C1 segment of cervical spinal cord (tissue), 14 donors: ENCODE measurements around the gene IER3IP1.
A peak's percentile ranks its signal among the peaks of the same experiment; 100 is the strongest.
"Not testable (repeated sequence)": the region's sequence is repeated elsewhere in the genome, so short reads cannot be mapped to it uniquely, and the experiment has no call there.

Experiments
- DNase-seq, 14 donors: peaks; one replicate each; lab custom pipeline; 2025; lab: John Stamatoyannopoulos, UW

The IER3IP1 gene, protein sequence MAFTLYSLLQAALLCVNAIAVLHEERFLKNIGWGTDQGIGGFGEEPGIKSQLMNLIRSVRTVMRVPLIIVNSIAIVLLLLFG

DNA sequence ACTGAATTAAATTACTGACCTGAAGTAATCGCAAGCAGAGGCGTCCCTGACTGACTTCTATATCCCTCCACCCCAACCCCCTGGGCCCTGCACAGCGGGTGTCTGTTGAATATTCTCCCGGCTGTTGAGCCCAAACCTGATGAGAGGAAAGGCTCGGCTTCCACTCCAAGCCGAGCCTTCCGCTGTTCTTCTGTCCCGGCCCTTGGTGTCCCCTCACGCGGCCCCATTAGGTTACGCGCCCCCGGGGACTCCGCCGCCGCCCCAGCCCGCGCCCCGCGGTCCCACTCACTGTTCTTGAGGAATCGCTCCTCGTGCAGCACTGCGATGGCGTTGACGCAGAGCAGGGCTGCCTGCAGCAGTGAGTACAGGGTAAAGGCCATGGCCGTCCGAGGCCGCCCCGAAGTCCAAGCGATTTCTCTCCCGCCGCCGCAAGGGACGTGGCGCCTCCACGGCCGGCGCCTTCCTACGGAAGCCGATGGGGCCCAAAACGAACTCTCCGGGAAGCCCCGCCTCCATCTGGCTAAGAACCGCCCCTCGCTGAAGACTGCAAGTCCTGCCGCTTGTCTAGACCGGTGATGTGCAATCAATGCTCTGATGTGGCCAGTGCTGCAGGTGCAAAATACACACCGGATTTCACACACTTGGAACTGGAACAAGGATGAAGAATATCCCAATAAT lies at the start of gene IER3IP1:
TSS of gene IER3IP1 (minus strand) at position 467 of the 678 bp plus-strand sequence. CDS start at position 380, 87 bp downstream.
- DNase-seq, result peak; percentile 17 to 91 (median 84)

GRCh38 chr18:47215554-47216138 lies 39.5 kb upstream of the IER3IP1 start:
- DNase-seq, result peak in 2 of 14 donors; percentile 1 to 3

DNA sequence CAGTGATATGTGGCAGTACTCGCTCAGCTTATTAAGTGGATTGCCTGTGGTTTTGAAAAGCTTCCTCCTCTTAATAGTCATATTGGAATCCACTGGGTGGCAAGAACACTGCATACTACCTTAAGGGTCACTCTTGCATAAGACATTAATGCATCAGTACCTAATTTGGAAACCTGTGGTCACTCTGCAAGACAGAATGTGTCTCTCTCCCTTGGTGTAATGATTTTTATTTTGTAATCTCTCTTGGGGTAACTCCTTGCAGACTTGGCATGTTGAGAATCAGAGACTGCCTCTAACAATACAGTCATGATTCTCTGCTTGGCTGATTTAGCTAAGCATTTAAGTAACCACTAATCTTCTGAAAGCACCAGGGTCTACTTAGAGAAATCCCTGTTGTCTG lies 33.0 kb upstream of the IER3IP1 start:
- no peak for DNase-seq

DNA sequence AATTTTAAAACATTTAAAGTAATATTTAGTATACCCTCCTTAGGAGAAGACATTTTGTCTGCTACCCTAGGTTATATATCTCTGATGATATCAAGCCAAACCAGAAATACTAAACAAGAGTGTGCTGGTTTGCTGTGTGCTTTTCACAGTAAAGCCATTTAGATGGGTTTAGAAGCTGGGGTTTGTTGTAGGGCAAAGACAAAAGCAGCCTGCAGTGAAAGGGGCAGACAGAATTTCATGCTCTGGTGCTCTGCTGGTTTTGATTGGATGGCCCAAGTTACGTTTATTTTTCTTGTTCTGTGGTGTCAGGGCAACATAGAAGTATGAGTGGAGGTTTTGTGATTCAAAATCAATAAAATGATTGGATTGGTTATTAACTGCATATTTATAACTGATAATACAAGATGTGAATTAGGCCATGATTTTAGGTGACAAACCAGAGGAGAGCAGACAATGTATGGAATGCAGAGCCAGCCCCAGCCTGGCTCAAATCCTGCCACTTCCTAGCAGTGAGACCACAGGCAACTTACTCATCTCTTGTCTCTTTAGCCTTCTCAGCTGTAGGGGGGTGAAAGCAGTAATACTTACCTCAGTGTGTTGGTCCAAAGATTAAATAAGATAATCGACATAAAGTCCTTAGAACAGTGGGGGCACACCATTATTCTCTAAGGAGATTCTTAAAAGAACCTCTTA lies 30.9 kb upstream of the IER3IP1 start:
- DNase-seq, result no peak

GRCh38 chr18:47204908-47205522 lies 28.9 kb upstream of the IER3IP1 start:
- DNase-seq, result peak in 5 of 14 donors; percentile 1 to 40 (median 6)

DNA sequence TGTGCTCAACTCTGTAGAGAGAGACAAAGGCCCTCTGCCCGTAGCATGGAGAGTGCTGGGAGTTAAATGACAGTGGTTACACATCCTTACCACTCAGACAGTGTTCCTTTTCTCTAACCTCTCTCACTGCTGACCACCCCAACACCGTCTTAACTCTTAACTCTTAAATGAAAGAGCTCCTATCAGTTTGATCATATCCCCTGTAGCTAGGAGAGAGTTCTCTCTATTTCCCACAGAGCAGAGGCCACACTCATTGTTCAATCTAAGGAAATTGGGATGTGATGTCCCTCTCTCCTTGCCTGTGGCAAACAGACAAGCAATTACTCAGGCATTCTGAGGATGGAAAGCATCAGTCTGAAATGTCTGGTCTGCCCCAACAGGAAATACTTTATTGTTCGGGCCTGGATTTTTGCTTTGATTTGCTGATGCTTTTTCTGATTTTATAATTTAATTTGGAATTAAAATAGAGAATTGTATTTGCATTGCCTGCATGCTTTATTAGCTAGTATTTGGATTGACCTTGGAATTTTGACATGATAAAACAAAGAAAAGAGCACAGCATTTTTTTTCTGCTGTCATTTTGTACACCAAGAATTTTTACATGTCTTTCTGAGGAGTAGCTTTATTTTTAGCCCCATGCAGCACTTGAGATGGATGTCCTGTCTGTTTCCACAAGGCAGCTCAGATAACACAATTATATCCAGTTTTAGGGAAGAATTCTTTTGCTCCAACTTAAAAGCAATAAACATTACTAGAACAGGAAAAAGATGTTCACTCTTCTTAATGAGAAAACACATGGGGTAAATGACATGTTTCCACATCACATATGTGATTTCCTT lies 27.7 kb upstream of the IER3IP1 start:
- no peak for DNase-seq

- not testable (repeated sequence) for DNase-seq
Measured at GRCh38 chr18:47195961-47196360, 19.8 kb upstream of the IER3IP1 start.

DNA sequence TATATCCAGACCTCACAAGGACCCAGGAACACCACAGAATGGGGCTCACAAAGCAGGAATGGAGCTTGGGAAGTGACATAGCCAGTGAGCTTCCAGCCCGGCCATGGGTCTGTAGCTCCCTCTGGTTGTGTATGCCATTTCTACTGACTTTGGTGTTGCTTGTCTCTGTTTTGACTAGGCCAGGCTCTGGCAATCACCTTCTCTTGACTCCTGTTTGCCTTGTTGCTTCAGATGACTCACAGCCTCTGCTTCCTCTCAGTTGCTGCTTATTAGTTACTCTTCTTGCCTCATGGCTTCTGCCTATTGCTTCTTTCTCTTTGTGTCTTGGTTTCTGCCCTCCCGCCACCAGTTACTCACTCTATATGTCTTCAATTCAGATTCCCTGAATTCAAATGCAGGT lies 15.8 kb upstream of the IER3IP1 start:
- DNase-seq, result no peak

DNA sequence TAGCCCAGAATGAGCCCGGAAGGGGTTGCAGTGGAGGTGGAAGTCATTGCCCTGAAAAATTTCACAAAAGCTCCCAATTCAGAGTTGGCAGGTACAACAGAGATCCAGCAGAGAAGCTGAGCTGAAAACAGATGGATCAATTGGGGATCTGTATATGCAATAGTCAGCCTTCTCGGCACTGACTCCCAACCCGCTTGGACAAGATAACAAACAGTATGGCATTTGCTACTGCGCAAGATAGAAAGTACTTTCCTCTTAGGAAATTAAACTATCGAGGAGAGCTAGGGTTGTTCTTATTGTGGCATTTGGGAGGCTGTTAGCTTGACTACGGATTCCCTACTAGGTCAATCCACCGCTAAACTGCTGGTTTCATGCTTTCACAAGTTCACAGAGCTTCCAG lies 11.6 kb upstream of the IER3IP1 start:
- DNase-seq, result peak in 1 of 14 donors; percentile 46

DNA sequence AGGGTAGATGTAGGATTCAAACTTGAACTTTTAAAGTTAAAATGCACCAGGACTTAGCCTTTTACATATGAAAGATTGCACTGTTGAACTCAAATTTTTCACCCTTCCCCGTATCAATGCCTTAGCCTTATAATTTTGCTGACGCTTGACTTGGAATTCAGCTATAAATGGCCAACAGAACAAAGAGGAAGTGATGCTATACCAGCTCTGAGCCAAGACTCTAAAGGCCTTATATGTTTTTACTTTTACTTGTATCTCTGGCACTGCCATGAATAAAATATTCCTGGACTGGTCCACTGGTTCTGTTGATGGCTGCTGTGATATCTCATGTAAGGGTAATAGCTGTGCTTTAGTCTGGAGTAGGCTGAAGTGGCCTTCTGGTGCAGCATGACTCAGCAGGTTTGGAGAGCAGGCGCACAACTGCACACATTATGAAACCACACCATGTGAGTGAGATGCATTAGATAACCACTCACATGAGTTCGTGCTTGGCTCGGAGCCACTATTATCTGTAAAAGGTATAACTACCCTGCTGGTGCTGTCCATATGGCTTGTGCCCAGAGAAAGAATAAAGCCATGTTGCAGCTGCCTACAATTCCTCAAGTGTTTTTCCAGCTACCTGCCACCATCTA lies 8.4 kb upstream of the IER3IP1 start:
- no peak for DNase-seq

DNA sequence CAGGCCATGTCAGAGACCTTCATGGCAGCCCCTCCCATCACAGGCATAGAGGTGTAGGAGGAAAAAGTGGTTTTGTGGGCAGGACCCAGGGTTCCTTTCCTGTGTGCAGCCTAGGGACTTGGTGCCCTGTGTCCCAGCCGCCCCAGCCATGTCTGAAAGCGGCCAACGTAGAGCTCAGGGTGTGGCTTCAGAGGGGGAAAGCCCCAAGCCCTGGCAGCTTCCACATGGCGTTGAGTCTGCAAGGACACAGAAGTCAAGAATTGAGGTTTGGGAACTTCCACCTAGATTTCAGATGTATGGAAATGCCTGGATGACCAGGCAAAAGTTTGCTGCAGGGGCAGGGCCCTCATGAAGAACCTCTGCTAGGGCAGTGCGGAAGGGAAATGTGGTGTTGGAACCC lies 6.0 kb upstream of the IER3IP1 start:
- DNase-seq, result not testable (repeated sequence)

- DNase-seq, result no peak
Measured at GRCh38 chr18:47180765-47181164, 4.6 kb upstream of the IER3IP1 start.

- no peak for DNase-seq
Measured at GRCh38 chr18:47179520-47179919, 3.4 kb upstream of the IER3IP1 start.

GRCh38 chr18:47175283-47175897 lies 774 bp downstream of the IER3IP1 start:
- no peak for DNase-seq

DNA sequence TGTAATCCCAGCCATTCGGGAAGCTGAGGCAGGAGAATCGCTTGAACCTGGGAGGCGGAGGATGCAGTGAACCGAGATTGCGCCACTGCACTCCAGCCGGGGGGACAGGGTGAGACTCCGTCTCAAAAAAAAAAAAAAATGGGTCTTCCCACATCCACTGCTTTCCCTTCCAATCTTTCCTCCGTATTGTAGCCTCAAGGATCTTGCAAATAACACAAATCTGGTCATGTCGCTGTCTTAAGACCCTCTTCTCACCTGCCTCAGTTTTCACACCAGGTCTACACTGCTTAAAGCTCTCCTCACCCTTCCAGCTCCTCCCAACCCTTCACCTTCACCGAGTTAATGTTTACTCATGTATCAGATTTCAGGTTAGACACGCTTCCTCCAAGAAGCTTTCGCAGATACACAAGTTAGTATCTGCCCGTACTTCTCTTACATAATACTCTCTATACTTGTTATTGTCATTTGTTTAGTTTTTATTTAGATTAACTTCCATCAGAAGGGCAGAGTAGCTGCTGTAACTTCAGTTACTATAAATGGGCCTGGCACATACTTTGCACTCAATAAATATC lies 1.5 kb downstream of the IER3IP1 start:
- no peak for DNase-seq

DNA sequence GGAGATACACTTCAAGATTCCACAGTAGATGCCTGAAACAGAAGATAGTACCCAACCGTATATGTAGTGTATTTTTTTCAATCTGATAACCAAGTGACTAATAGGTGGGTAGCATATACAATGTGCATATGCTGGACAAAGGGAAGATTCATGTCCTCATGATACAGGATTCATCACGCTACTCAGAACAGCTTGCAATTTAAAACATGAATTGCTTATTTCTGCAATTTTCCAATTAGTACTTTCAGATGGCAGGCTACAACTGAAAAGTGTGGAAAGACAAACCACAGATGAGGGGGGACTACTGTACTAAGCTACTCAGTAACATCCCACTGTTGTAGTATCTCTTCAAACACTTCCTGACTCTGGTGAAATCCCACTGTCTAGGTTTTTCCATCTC lies 3.7 kb downstream of the IER3IP1 start:
- no peak for DNase-seq

DNA sequence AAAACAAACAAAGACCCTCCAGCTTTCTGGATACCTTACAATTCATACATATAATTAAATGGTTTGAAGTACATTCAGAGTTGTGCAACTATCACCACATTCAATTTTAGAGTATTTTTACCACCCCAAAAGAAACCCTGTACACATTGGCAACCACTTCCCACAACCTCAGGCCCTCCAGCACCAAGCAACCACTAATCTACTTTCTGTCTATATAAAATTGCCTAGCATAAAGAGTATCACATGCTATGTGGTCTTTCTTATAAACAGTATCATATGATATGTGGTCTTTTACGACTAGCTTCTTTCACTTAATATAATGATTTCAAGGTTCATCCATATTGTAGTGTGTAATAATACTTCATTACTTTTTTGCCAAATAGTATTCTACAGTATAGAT lies 7.3 kb downstream of the IER3IP1 start:
- DNase-seq, result no peak

GRCh38 chr18:47168509-47168908 lies 7.7 kb downstream of the IER3IP1 start:
- no peak for DNase-seq

DNA sequence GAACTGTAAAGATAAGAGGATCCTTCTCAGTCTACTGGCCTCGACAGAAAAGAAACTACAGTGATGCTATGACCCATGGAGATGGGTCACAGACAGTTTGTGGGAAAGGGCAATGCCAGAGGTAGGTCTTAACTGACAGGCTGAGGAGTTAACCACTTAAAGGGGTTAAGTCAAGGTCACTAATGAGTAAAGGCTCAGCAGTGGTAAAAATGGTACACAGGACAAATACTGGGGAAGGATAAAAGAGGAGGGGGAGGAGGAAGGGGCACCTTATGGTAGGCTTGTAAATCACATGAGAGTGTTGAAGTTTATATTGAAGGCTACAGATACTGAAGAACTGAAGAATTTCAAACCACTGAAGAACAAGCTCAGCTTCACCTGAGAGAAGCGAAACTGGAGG lies 9.9 kb downstream of the IER3IP1 start:
- DNase-seq, result no peak

- no peak for DNase-seq
Measured at GRCh38 chr18:47163241-47163640, 12.9 kb downstream of the IER3IP1 start.
